Gastroesophageal sphincter (tissue), 3 donors: ENCODE measurements around the gene AFP.

Source experiments
- CTCF ChIP-seq, 4 experiments: fragments of 200-600 bp in 2 of 4; fragments of 450-650 bp in 2 of 4; sonication (generic) in 1 of 4; IDR thresholded peaks; one replicate each; pipeline ENCODE4 v1.5.1; 2017 to 2019; ENCODE audit warnings: antibody characterized with exemption in 4 of 4, mild to moderate bottlenecking in 2 of 4, moderate library complexity in 2 of 4
- EP300 ChIP-seq: sonication (generic); formaldehyde crosslinking; IDR thresholded peaks from one replicate; pipeline ENCODE4 v1.6.1; 2017; ENCODE audit warnings: antibody characterized with exemption, mild to moderate bottlenecking
- POLR2A ChIP-seq, 2 donors: fragments of 450-650 bp; IDR thresholded peaks; one replicate each; pipeline ENCODE4 v1.6.1; 2017; ENCODE audit warnings: antibody characterized with exemption in 2 of 2, mild to moderate bottlenecking in 2 of 2, moderate library complexity in 1 of 2
- POLR2AphosphoS5 ChIP-seq: sonication (generic); formaldehyde crosslinking; IDR thresholded peaks from one replicate; pipeline ENCODE4 v1.6.1; 2017; ENCODE audit warnings: antibody characterized with exemption

GRCh38 chr4:73418677-73419076, 17.3 kb upstream of the AFP start:
- no peak for TF ChIP-seq CTCF (IDR thresholded peaks at IDR 0.05)
- no peak for TF ChIP-seq POLR2A (IDR thresholded peaks at IDR 0.05)
- TF ChIP-seq EP300 = no peak
- TF ChIP-seq POLR2AphosphoS5 = no peak
